WTC11 (cell line): ENCODE results near the gene LIMK1. TPM values are rescaled to one million over a fixed set of nuclear protein-coding genes. Genes with fewer than 3 reads are reported as not detected.

Experiments
- ATAC-seq: fragments of 200-7000 bp; cut with Tn5 transposase; 2 replicates; pipeline ENCODE4 v1.10.0; 2021; ENCODE audit warnings: mild to moderate bottlenecking, moderate library complexity
- CTCF ChIA-PET: fragments of 300-600 bp; sonication (Branson Sonifier 250); formaldehyde crosslinking; loops from one replicate; lab custom pipeline; 2021; ENCODE audit warnings: antibody characterized with exemption; lab: Charles Lee
- POLR2A ChIA-PET: fragments of 350-600 bp; sonication (Branson Sonifier 250); formaldehyde crosslinking; loops from one replicate; lab custom pipeline; 2021; ENCODE audit warnings: antibody characterized with exemption; lab: Charles Lee
- DNase-seq: peaks from one replicate; pipeline ENCODE4 v3.0.0; 2021; ENCODE audit warnings: low spot score
- H3K27ac Mint-ChIP-seq: 2 replicates; pipeline ENCODE4 v1.8.0; 2021; ENCODE audit warnings: mixed read lengths
- H3K27me3 Mint-ChIP-seq: 2 replicates; pipeline ENCODE4 v1.8.0; 2021; ENCODE audit warnings: low read depth, mild to moderate bottlenecking, moderate library complexity, mixed read lengths
- H3K36me3 Mint-ChIP-seq: 2 replicates; pipeline ENCODE4 v1.8.0; 2021; ENCODE audit warnings: mixed read lengths
- H3K4me1 Mint-ChIP-seq: 2 replicates; pipeline ENCODE4 v1.8.0; 2022; ENCODE audit warnings: mixed read lengths
- H3K4me3 Mint-ChIP-seq: 2 replicates; pipeline ENCODE4 v1.8.0; 2021; ENCODE audit warnings: mild to moderate bottlenecking, moderate library complexity, mixed read lengths
- H3K9me3 Mint-ChIP-seq: 2 replicates; pipeline ENCODE4 v1.8.0; 2021; ENCODE audit warnings: mixed read lengths
- CREB1 ChIP-seq: sonication (generic); formaldehyde crosslinking; IDR thresholded peaks from 2 replicates; pipeline ENCODE4 v1.8.0; 2023; ENCODE audit warnings: mild to moderate bottlenecking, missing genetic modification reagents
- EMX1 ChIP-seq: fragments of 250-450 bp; sonication (Bioruptor Pico); IDR thresholded peaks from 2 replicates; pipeline ENCODE4 v1.8.0; 2021; ENCODE audit warnings: mild to moderate bottlenecking
- FOXP4 ChIP-seq: sonication (generic); formaldehyde crosslinking; IDR thresholded peaks from 2 replicates; pipeline ENCODE4 v1.8.0; 2022; ENCODE audit warnings: mild to moderate bottlenecking, missing genetic modification reagents
- IRF1 ChIP-seq: sonication (generic); formaldehyde crosslinking; IDR thresholded peaks from 2 replicates; pipeline ENCODE4 v1.8.0; 2023; ENCODE audit warnings: missing genetic modification reagents
- MXD4 ChIP-seq: fragments of 250-450 bp; sonication (Bioruptor Pico); IDR thresholded peaks from 2 replicates; pipeline ENCODE4 v1.8.0; 2021; ENCODE audit warnings: mild to moderate bottlenecking, moderate library complexity, borderline replicate concordance
- MYBL2 ChIP-seq: sonication (generic); formaldehyde crosslinking; IDR thresholded peaks from 2 replicates; pipeline ENCODE4 v1.8.1; 2023; ENCODE audit warnings: mild to moderate bottlenecking, moderate library complexity, missing genetic modification reagents
- NR1H2 ChIP-seq: sonication (generic); formaldehyde crosslinking; IDR thresholded peaks from 2 replicates; pipeline ENCODE4 v1.9.0; 2021; ENCODE audit warnings: mild to moderate bottlenecking, moderate library complexity, missing genetic modification reagents
- PRDM15 ChIP-seq: sonication (generic); formaldehyde crosslinking; IDR thresholded peaks from 2 replicates; pipeline ENCODE4 v1.8.0; 2022; ENCODE audit warnings: missing genetic modification reagents
- RELA ChIP-seq: sonication (generic); formaldehyde crosslinking; IDR thresholded peaks from 2 replicates; pipeline ENCODE4 v1.8.1; 2022; ENCODE audit warnings: missing genetic modification reagents, mild to moderate bottlenecking, borderline replicate concordance
- TEAD4 ChIP-seq: sonication (generic); formaldehyde crosslinking; IDR thresholded peaks from 2 replicates; pipeline ENCODE4 v1.8.0; 2022; ENCODE audit warnings: mild to moderate bottlenecking, missing genetic modification reagents
- USF1 ChIP-seq: sonication (generic); formaldehyde crosslinking; IDR thresholded peaks from 2 replicates; pipeline ENCODE4 v1.8.0; 2022; ENCODE audit warnings: mild to moderate bottlenecking, missing genetic modification reagents
- ZNF219 ChIP-seq: sonication (generic); formaldehyde crosslinking; IDR thresholded peaks from 2 replicates; pipeline ENCODE4 v1.8.0; 2023; ENCODE audit warnings: missing genetic modification reagents, mild to moderate bottlenecking, borderline replicate concordance
- ZNF281 ChIP-seq: sonication (generic); formaldehyde crosslinking; IDR thresholded peaks from 2 replicates; pipeline ENCODE4 v1.8.0; 2023; ENCODE audit warnings: mild to moderate bottlenecking, missing genetic modification reagents
- ZNF423 ChIP-seq: fragments of 250-450 bp; sonication (Bioruptor Pico); IDR thresholded peaks from 2 replicates; pipeline ENCODE4 v2.1.2; 2022; ENCODE audit warnings: mild to moderate bottlenecking, moderate library complexity
- ZNF532 ChIP-seq: fragments of 250-450 bp; sonication (Bioruptor Pico); IDR thresholded peaks from 2 replicates; pipeline ENCODE4 v1.9.0; 2021; ENCODE audit warnings: mild to moderate bottlenecking, borderline replicate concordance
- total RNA-seq: library from RNA; stranded (reverse); gene quantifications from 3 replicates; pipeline ENCODE4 v1.2.3, GENCODE V29; 2021
- TF ChIP-seq, protein P1 (sequence below): sonication (generic); formaldehyde crosslinking; IDR thresholded peaks from 2 replicates; pipeline ENCODE4 v1.8.1; 2022; ENCODE audit warnings: mild to moderate bottlenecking, missing genetic modification reagents, moderate library complexity, borderline replicate concordance
- TF ChIP-seq, protein P2 (sequence below): sonication (generic); formaldehyde crosslinking; IDR thresholded peaks from 2 replicates; pipeline ENCODE4 v1.8.1; 2023; ENCODE audit warnings: mild to moderate bottlenecking, moderate library complexity, missing genetic modification reagents

LIMK1 gene
- total RNA-seq, 1 experiment from 2014 or later, result 85.4 TPM

DNA sequence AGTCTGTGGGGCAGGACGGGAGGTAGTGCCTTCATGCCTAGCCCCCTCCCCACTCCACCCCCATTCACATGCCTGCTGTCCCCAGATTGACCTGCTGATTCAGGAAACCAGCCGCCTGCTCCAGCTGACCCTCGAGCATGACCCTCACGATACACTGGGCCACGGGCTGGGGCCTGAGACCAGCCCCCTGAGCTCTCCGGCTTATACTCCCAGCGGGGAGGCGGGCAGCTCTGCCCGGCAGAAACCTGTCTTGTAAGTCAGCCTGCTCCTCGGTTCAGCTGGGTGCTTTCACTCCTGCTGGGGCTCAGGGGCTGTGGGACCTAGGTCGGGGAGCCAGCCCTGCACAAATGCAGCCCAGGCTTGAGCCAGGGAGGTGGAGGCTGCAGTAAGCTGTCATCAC lies 22.4 kb downstream of the LIMK1 start (continued):
- TF ChIP-seq ZNF281 (CRISPR knock-in tag), result no peak
- TF ChIP-seq, all 79 proteins: peak for 0

DNA sequence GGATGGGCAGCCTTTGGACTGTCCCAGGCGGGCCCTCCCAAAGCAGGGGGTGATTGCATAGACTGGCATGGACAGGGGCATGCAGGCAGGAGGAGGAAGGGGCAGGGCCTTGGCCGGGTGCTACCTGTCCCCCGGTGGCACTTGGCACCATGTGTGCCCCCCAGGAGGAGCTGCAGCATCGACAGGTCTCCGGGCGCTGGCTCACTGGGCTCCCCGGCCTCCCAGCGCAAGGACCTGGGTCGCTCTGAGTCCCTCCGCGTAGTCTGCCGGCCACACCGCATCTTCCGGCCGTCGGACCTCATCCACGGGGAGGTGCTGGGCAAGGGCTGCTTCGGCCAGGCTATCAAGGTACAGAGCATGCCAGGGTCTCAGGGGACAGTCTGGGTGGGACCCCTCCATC lies 23.2 kb downstream of the LIMK1 start:
- H3K27me3 Mint-ChIP-seq, result no peaks in the 10 kb centered on the region
- peaks cover 57% of the 10 kb centered on the region for H3K36me3 Mint-ChIP-seq
- H3K27ac Mint-ChIP-seq, result no peak overlapping the region
- H3K4me3 Mint-ChIP-seq, result no peak overlapping the region
- H3K4me1 Mint-ChIP-seq, result no peaks in the 10 kb centered on the region
- ATAC-seq, result no peak
- H3K9me3 Mint-ChIP-seq, result no peaks in the 10 kb centered on the region
- ChIA-PET CTCF (no interaction called here), POLR2A (no interaction called here)
- DNase-seq, result no peak
- TF ChIP-seq MXD4 (CRISPR knock-in tag) (no peak), IRF1 (CRISPR knock-in tag) (no peak), MYBL2 (CRISPR knock-in tag) (no peak), ZNF423 (no peak), FOXP4 (CRISPR knock-in tag) (no peak), CREB1 (no peak), ZNF532 (no peak), ZNF219 (no peak), USF1 (CRISPR knock-in tag) (no peak), RELA (CRISPR knock-in tag) (no peak), PRDM15 (CRISPR knock-in tag) (no peak), NR1H2 (CRISPR knock-in tag) (no peak), EMX1 (no peak), TEAD4 (CRISPR knock-in tag) (no peak)
- TF ChIP-seq, protein P1, sequence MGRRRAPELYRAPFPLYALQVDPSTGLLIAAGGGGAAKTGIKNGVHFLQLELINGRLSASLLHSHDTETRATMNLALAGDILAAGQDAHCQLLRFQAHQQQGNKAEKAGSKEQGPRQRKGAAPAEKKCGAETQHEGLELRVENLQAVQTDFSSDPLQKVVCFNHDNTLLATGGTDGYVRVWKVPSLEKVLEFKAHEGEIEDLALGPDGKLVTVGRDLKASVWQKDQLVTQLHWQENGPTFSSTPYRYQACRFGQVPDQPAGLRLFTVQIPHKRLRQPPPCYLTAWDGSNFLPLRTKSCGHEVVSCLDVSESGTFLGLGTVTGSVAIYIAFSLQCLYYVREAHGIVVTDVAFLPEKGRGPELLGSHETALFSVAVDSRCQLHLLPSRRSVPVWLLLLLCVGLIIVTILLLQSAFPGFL (CRISPR knock-in tag), result no peak
- TF ChIP-seq, protein P2, sequence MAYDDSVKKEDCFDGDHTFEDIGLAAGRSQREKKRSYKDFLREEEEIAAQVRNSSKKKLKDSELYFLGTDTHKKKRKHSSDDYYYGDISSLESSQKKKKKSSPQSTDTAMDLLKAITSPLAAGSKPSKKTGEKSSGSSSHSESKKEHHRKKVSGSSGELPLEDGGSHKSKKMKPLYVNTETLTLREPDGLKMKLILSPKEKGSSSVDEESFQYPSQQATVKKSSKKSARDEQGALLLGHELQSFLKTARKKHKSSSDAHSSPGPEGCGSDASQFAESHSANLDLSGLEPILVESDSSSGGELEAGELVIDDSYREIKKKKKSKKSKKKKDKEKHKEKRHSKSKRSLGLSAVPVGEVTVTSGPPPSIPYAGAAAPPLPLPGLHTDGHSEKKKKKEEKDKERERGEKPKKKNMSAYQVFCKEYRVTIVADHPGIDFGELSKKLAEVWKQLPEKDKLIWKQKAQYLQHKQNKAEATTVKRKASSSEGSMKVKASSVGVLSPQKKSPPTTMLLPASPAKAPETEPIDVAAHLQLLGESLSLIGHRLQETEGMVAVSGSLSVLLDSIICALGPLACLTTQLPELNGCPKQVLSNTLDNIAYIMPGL (CRISPR knock-in tag), result no peak
